HG02840 (cell line): ENCODE data around the gene SEPTIN1.

Experiments used
- ATAC-seq: cut with Tn5 transposase; IDR thresholded peaks from one replicate; pipeline ENCODE4 v1.9.1; 2021; ENCODE audit warnings: mild to moderate bottlenecking, moderate library complexity, moderate number of reproducible peaks; ENCODE audit not compliant: unreplicated experiment, low FRiP score

The SEPTIN1 gene

GRCh38 chr16:30377812-30378235, 4.5 kb downstream of the SEPTIN1 start:
- peak; percentile 46 for ATAC-seq

- no peak for ATAC-seq
Measured at GRCh38 chr16:30377050-30377811, 5.1 kb downstream of the SEPTIN1 start.

- no peak for ATAC-seq
Measured at GRCh38 chr16:30376461-30376902, 5.9 kb downstream of the SEPTIN1 start.

- ATAC-seq, result no peak
Measured at GRCh38 chr16:30375864-30376263, 6.5 kb downstream of the SEPTIN1 start.

GRCh38 chr16:30374538-30374937, 7.8 kb downstream of the SEPTIN1 start, which contains the start of gene MYL11:
MYL11 (plus strand) TSS chr16:30374802; CDS start chr16:30374858, 56 bp downstream.
- no peak for ATAC-seq

GRCh38 chr16:30372725-30373124, 9.6 kb downstream of the SEPTIN1 start:
- no peak for ATAC-seq

GRCh38 chr16:30372038-30372712, 10.2 kb downstream of the SEPTIN1 start:
- ATAC-seq, result no peak

- no peak for ATAC-seq
Measured at GRCh38 chr16:30371248-30371816, 11.0 kb downstream of the SEPTIN1 start.

GRCh38 chr16:30370456-30371247, 11.7 kb downstream of the SEPTIN1 start, which contains the start of gene TBC1D10B:
TBC1D10B (minus strand) TSS chr16:30370494; CDS start chr16:30370183, 311 bp downstream.
- peak; percentile 73 for ATAC-seq

GRCh38 chr16:30369938-30370455, 12.4 kb downstream of the SEPTIN1 start:
- peak; percentile 9 for ATAC-seq

GRCh38 chr16:30369091-30369937, 13.0 kb downstream of the SEPTIN1 start:
- ATAC-seq, result no peak

GRCh38 chr16:30368792-30369090, 13.6 kb downstream of the SEPTIN1 start:
- ATAC-seq, result no peak

- no peak for ATAC-seq
Measured at GRCh38 chr16:30368122-30368791, 14.1 kb downstream of the SEPTIN1 start.

GRCh38 chr16:30367349-30368009, 14.9 kb downstream of the SEPTIN1 start:
- no peak for ATAC-seq

GRCh38 chr16:30366511-30366910, 15.8 kb downstream of the SEPTIN1 start:
- no peak for ATAC-seq

GRCh38 chr16:30365200-30365599, 17.2 kb downstream of the SEPTIN1 start:
- no peak for ATAC-seq

- ATAC-seq, result no peak
Measured at GRCh38 chr16:30361180-30361579, 21.2 kb downstream of the SEPTIN1 start.

GRCh38 chr16:30359871-30360170, 22.5 kb downstream of the SEPTIN1 start:
- no peak for ATAC-seq
